GM19099 (cell line): ENCODE measurements around the gene HEXD.

Source experiments
- POLR2A ChIP-seq: IDR thresholded peaks from 3 replicates; pipeline ENCODE4 v1.6.1; 2011; ENCODE audit warnings: low read depth; ENCODE audit not compliant: insufficient read length; ENCODE audit errors: extremely low read depth

Gene HEXD

DNA sequence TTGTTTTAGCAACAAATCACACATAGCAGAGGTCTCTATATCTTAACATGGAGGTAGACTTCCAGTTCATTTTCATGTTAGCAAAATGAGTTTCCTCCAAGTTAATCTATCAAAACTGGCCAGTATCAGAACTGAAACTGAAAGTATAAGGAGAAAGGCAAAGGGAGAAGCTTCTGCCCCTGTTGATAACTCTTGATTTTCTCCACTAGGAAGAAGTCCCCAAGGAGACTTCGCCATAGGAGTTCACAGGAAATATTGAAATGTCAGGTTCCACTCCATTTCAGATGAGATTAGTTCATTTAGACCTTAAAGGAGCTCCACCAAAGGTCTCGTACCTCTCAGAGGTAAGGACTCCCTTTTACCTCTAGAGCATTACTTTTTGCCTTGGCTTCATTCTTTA lies 1.4 kb downstream of the HEXD start:
- TF ChIP-seq POLR2A: no peak

DNA sequence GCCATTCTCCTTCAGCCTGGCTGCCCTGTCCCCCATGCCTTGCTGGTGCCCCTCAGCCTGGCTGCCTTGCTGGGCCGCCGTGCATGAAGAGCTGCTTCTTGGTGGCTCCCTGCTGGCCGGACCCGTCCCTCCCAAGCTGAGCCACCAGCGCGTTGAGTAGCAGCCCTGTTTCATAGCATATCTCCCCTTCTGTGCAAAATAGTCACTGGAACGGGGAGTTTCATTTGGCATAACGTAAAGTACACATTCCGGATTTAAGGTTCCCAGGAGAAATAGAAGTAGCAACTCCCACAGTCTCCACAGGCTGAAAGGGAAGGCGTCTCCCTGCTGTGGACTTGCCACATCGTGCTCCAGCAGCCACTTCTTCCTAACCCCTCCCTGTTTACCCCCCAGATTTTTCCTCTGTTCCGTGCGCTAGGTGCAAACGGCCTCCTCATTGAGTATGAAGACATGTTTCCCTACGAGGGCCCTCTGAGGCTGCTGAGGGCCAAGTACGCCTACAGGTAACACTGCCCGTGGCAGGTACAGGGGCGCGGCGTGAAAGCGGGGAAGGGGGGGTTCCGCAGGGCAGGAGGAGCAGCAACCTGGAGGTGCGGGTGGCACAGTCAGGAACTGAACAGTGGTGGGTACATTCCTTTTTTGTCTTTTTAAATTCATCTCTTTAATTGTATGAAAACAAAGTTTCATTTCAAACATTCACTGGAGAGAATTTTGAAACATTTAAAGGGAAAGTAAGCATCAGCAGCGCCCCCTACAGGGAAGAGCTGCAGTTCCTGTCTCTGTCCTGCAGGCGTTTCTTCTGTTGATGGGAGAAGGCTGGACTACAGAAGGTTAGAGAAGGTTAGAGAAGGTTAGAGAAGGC lies 6.1 kb downstream of the HEXD start:
- no peak for TF ChIP-seq POLR2A

DNA sequence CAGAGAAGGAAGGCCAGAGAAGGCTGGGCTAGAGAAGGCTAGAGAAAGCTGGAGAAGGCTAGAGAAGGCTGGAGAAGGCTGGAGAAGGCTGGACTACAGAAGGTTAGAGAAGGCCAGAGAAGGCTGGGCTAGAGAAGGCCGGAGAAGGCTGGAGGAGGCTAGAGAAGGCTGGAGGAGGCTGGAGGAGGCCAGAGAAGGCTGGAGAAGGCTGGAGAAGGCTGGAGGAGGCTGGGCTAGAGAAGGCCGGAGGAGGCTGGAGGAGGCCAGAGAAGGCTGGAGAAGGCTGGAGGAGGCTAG lies 6.7 kb downstream of the HEXD start:
- TF ChIP-seq POLR2A: no peak

DNA sequence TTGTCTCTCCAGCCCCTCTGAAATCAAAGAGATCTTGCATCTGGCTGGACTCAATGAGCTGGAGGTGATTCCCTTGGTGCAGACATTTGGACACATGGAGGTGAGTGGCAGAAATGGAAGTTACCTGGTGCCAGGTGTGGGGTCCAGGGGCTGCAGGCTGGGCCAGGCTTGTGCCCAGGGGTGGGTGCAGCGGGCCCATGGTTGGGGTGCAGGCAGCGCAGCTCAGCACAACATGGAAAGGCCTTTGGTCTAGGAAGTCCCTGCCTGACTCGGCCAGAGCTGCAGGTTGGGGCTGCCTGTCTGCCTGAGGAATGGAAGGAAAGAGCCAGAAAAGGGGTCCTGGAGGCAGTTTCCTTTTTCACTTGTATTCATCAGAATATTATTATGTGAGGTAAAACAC lies 10.4 kb downstream of the HEXD start:
- no peak for TF ChIP-seq POLR2A

DNA sequence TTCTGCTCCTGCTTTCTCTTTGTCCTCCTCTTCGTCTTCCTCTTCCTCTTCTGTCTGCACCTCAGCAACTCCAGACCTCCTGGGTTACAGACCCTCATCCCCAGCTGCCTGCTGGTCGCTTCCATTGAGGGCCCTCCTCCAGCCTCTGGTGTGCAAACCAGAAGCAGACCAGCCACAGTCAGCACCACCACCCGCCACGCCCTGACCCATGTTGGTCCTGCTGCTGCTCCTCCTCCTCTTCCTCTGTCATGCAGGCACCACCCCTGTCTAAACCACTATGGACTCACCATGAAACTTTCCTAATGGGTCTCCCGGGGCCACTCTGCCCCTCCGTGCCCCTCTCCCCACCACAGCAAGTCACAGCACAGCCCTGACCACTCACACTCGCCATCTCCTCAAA lies 11.7 kb downstream of the HEXD start:
- TF ChIP-seq POLR2A: no peak

DNA sequence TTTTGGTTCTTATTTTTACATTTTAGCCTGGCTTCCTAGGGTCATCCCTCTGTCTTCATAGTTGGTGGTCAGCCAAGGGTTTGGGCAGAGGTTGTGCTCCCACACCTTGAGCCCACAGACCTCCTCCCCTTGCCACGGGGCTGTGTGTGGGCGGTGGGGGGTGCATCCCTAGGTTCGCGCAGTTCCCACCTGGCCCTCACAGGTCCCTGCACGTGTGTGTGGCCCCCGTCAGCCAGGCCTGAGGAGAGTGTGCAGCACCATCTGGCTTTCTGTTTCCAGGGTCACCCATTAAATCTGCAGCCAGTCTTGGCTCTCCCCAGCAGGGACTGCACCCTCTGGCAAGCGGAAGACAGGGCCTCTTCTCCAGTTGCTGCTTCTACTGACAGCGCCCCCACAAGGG lies 13.9 kb downstream of the HEXD start:
- no peak for TF ChIP-seq POLR2A

DNA sequence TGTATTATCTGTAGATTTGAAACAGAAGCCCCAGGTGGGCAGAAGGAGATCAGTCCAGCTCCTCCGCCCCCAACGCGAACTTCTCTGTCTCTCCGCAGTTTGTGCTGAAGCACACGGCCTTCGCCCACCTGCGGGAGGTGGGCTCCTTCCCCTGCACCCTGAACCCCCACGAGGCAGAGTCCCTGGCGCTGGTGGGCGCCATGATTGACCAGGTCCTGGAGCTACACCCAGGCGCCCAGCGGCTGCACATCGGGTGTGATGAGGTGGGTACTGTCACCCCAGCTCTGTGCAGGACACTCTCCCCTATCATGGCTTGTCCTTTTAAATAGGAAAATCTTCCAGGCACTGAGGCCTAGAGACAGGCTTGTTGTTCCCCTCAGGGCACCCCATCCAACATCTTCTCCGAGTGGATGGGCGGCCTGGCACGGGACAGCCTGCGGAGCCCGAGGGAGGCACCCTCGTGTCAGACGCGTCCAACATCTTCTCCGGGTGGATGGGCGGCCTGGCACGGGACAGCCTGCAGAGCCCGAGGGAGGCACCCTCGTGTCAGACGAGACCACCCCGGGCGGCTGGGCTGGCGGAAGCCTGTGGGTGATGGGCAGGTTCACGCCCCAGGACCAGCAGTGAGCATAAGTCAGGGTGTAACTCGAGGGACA lies 15.5 kb downstream of the HEXD start:
- TF ChIP-seq POLR2A: no peak

DNA sequence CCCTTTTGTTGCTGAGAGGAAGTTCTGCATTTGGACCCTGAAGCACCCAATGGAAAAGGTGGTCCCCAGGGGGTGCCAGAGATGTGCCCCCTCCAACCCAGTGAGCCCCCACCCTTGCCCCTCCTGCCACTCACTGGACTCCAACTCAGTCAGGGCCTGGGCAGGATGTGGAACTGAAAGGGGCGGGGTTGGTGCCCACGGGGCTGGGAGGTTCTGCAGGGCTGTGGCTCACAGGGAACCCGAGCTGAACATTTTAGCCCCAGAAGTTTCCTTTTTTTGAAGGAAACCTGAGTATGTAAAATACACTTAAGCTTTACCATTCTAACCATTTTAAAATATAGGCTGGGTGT lies 16.0 kb downstream of the HEXD start:
- TF ChIP-seq POLR2A: no peak

DNA sequence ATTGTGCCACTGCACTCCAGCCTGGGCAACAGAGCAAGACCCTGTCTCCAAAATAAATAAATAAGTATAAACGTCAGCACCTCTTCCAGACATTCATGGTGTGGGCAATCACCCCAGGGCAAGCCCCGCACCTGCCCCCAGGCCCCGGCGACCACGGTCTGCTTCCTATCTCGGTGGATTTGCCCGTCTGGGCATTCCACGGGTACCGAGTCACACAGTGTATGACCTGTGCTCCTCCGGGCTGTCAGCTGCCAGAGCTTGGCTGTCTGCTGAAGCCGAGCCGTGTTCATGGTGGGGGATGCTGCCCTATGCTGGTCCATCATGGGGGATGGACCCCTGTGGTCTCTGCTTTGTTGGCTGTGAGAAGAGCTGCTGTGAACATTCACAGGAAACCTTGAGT lies 17.0 kb downstream of the HEXD start:
- TF ChIP-seq POLR2A: no peak

DNA sequence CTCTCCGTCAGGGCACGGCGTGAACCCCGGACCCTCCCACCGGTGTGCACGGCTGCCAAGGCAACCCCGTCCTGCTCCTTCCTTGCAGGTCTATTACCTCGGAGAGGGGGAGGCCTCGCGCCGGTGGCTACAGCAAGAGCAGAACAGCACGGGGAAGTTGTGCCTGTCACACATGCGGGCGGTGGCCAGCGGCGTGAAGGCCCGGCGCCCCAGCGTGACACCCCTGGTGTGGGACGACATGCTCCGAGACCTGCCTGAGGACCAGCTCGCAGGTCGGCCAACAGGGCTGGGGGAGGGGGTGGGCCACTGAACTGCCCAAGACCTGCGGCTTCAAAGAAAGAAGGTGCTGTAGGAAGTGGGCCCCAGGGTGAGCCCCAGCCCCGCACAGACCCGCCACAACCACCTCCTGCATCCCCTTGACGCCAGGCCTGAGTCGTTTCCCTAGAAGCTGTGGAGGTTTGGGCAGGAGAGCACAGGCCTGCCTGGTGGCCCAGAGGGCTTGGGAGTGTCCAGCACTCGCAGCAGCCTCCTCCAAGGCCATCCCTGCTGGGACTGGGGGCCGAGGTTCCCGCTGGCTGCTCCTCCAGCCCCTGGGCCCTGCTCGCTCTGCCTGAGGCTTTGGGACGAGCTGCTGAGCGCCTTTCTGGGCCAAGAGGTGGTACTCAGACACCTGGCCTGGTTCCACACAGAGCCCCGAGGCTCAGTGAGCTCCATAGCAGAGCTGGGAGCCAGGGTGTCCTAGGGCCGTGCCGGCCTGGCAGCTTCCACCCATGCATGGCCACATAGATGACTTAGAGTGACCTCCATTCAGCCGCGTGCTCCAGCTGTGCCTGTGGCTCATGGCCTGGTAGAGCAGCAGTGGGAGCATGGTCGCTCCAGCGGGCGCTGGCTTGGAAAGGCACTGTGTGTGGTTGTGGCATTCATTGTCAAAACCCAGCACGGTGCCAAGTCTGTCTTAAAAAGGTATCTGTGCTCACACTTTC lies 17.7 kb downstream of the HEXD start:
- TF ChIP-seq POLR2A: no peak

DNA sequence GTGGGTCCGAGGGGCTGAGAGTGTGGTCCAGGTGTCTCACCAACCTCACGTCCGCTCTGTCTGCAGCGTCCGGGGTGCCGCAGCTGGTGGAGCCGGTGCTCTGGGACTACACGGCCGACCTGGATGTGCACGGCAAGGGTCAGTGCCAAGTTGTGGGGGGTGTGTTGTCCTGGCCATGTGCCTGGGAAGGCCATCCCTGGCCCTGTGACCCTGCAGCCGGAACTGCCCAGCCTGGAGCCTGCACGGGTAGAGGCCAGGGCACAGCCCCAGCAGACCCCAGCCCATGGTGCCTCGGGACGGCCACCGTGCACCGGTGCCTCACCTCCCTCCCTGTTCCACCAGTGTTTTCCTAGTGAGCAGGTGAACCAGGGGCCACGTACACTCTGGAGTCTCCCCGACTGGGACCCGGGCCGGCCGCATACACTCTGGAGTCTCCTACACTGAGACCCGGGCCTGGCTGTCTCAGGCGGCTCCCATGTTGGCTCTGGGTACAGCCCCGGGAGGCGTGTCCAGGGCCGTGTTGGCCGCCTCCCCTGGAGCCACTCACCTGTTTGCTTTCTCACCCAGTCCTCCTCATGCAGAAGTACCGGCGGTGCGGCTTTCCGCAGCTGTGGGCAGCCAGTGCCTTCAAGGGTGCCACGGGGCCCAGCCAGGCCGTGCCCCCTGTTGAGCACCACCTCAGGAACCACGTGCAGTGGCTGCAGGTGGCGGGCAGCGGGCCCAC lies 18.6 kb downstream of the HEXD start:
- no peak for TF ChIP-seq POLR2A

DNA sequence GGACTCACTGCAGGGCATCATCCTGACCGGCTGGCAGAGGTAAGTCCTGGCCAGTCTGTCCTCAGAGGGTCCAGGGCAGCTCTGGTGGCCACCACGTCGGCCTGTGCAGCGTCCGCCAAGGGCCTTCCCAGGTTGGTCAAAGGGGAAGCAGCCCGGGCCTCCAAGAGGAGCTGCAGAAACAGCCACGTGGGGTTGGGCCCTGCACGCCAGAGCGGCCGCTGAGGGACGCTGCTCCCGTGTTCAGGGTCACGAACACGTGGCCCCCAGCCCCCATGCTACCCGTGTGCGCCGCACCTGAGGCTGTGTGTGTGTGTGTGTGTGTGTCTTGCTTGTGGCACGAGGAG lies 19.1 kb downstream of the HEXD start:
- TF ChIP-seq POLR2A: no peak

DNA sequence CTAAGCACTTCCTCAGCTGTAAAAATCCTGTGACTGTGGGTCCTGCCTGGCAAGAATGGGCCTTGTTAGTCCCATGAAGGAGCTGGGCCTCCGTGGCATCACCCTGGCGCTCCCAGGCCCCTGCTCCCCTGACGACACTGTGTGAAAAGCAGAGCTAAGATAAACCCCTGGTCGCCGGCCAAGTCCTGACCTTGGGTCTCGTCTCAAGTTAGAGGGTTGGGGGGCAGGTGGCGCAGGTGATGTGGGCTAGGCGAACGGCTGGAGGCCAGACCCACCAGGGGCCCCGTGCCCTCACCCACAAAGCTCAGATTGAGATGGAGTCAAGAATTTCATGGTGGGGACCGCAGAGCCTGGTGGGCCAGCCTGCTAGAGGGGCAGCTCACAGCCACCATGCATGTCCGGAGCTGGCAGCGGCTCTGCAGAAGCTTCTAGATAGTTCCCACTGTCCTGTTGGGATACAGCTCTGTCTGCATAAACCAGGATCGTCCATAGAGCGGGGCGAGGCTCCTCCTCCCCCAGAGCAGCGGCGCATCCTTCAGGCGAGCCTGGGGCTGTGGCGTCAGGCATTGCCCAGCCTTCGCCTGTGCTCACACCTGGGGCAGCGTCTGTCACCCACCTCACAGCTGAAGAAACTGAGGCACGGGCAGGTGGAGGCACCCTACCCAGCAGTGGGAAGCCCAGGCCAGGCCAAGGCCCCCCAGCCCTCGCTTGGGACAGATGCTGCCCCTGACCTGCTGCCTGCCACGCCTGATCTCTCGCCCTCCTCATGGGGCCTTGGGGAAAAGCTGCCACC lies 20.4 kb downstream of the HEXD start:
- TF ChIP-seq POLR2A: no peak

DNA sequence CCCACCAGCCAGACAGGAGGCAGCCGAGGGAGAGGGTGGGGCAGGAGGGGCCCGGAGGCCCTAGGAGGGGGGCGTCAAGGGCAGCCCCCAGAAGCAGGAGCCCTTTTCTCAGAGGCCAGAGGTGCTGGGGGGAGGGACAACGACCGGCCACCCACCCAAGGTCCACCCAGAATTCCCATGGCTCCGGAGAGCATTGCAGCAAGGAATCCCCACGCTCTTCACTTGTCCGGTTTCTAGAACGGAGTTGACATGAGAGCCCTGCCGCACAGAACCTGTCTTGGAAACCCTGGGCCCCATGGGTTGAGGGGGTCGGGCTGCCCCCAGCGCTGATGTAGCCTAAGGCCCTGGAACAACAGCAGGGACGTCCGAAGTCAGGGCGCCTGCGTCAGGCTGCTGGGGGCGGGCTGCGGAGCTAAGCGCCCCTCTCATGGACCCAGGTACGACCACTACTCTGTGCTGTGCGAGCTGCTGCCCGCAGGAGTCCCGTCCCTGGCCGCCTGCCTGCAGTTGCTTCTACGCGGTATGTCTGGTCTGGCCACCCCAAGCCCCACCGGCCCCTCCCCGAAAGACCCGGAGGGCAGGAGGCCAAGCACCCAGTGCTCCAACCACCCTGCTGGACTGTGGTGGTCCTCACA lies 21.2 kb downstream of the HEXD start:
- TF ChIP-seq POLR2A: no peak
